Left lung (tissue), 10 donors: ENCODE results near the gene BLTP1. TPM values are rescaled to one million over a fixed set of nuclear protein-coding genes. Genes with fewer than 3 reads are reported as not detected.

Experiments used
- ATAC-seq: fragments of 200-7000 bp; cut with Tn5 transposase; one replicate; pipeline ENCODE4 v1.9.1; 2020; ENCODE audit warnings: moderate library complexity
- DNase-seq, 4 donors: peaks; one replicate each; pipeline ENCODE4 v3.0.0-alpha.2; 2013 to 2020
- H3K27ac ChIP-seq, 2 donors: fragments of 200-600 bp; sonication (generic) in 1 of 2; one replicate each; pipeline versions ENCODE4 v1.5.0 to v1.8.0; 2020 to 2021
- H3K27me3 ChIP-seq, 2 donors: fragments of 200-600 bp; sonication (generic) in 1 of 2; one replicate each; pipeline versions ENCODE4 v1.5.0 to v1.8.0; 2020 to 2021
- H3K36me3 ChIP-seq, 2 donors: fragments of 200-600 bp; sonication (generic) in 1 of 2; one replicate each; pipeline versions ENCODE4 v1.5.0 to v1.8.0; 2020 to 2021
- H3K4me1 ChIP-seq, 2 donors: fragments of 200-600 bp; one replicate each; pipeline ENCODE4 v1.8.0; 2021
- H3K4me3 ChIP-seq, 2 donors: fragments of 200-600 bp; sonication (generic) in 1 of 2; one replicate each; pipeline versions ENCODE4 v1.5.0 to v1.8.0; 2020 to 2021; ENCODE audit warnings: mild to moderate bottlenecking in 1 of 2
- H3K9me3 ChIP-seq, 2 donors: fragments of 200-600 bp; sonication (generic) in 1 of 2; one replicate each; pipeline versions ENCODE4 v1.5.0 to v1.8.0; 2020 to 2021
- CTCF ChIP-seq, 2 donors: fragments of 200-600 bp; sonication (generic) in 1 of 2; IDR thresholded peaks; one replicate each; pipeline versions ENCODE4 v1.5.0 to v1.8.0; 2021; ENCODE audit warnings: antibody characterized with exemption in 2 of 2
- intact Hi-C, 2 donors: fragments of 100-400 bp; cut with DNase I; formaldehyde crosslinking; loops; one replicate each; pipeline versions ENCODE4 v1.11.2 to v1.14.2; 2022
- polyA plus RNA-seq, 6 donors: library from polyadenylated mRNA; unstranded; fragments of 120-200 nt; gene quantifications; one replicate each; pipeline ENCODE4 v1.2.1, GENCODE V29; 2013; ENCODE audit not compliant: insufficient read length in 6 of 6
- total RNA-seq, 2 donors: library from RNA; stranded (reverse); fragmentation: NEBNext Ultra II Directional; extraction: Animal tissue kit (Norgen Biotek cat#: 25700); gene quantifications; one replicate each; pipeline ENCODE4 v1.2.1, GENCODE V29; 2021
- donor health status: DM: no; HTN: yes; CAD: no.
- donor health status: DM: no; HTN: no; CAD: no.

The BLTP1 gene
- total and polyA plus RNA-seq, 8 donors = 59.8 to 125 (median 105) TPM

- H3K27ac ChIP-seq = no peak overlapping the region
- H3K9me3 ChIP-seq = peaks cover 0 to 11% of the 10 kb centered on the region in 2 donors
- intact Hi-C loops = no loop called here
- no peaks in the 10 kb centered on the region for H3K36me3 ChIP-seq
- H3K27me3 ChIP-seq = no peaks in the 10 kb centered on the region
- DNase-seq (no peak), ATAC-seq (no peak)
- no peaks in the 10 kb centered on the region for H3K4me1 ChIP-seq
- H3K4me3 ChIP-seq = no peak overlapping the region
- TF ChIP-seq CTCF (IDR thresholded peaks at IDR 0.05) = no peak
These were observed 33.9 kb upstream of the BLTP1 start for GRCh38 chr4:122118243-122118642.

- intact Hi-C loops = no loop called here
- H3K4me3 ChIP-seq = no peak overlapping the region
- no peak for TF ChIP-seq CTCF (IDR thresholded peaks at IDR 0.05)
- H3K4me1 ChIP-seq = no peaks in the 10 kb centered on the region
- H3K27me3 ChIP-seq = no peaks in the 10 kb centered on the region
- H3K36me3 ChIP-seq = no peaks in the 10 kb centered on the region
- H3K9me3 ChIP-seq = peaks cover 0 to 20% of the 10 kb centered on the region in 2 donors
- no peak overlapping the region for H3K27ac ChIP-seq
- DNase-seq (peak in 1 of 4 donors; percentile 26), ATAC-seq (no peak)
These were observed 32.4 kb upstream of the BLTP1 start for GRCh38 chr4:122119739-122120138.

- Histone ChIP-seq H3K36me3 (no peaks in the 10 kb centered on the region), H3K27me3 (no peaks in the 10 kb centered on the region), H3K4me3 (no peak overlapping the region), H3K9me3 (peaks cover 0 to 20% of the 10 kb centered on the region in 2 donors), H3K27ac (no peak overlapping the region), H3K4me1 (no peaks in the 10 kb centered on the region)
- DNase-seq = no peak
- TF ChIP-seq CTCF (IDR thresholded peaks at IDR 0.05) = no peak
- intact Hi-C loops = no loop called here
- no peak for ATAC-seq
These were observed 30.5 kb upstream of the BLTP1 start for GRCh38 chr4:122121593-122121992.

GRCh38 chr4:122122083-122122482 lies 30.0 kb upstream of the BLTP1 start:
- intact Hi-C loops = no loop called here
- Histone ChIP-seq H3K4me1 (no peaks in the 10 kb centered on the region), H3K36me3 (no peaks in the 10 kb centered on the region), H3K27ac (no peak overlapping the region), H3K27me3 (no peaks in the 10 kb centered on the region), H3K9me3 (peaks cover 0 to 20% of the 10 kb centered on the region in 2 donors), H3K4me3 (no peak overlapping the region)
- ATAC-seq (no peak), DNase-seq (no peak)
- no peak for TF ChIP-seq CTCF (IDR thresholded peaks at IDR 0.05)

GRCh38 chr4:122129061-122129460 lies 23.1 kb upstream of the BLTP1 start:
- no peak overlapping the region for H3K27ac ChIP-seq
- no peak for TF ChIP-seq CTCF (IDR thresholded peaks at IDR 0.05)
- ATAC-seq = no peak
- DNase-seq = no peak
- intact Hi-C loops = no loop called here
- H3K27me3 ChIP-seq = no peaks in the 10 kb centered on the region
- H3K9me3 ChIP-seq = peaks cover 0 to 2% of the 10 kb centered on the region in 2 donors
- H3K4me3 ChIP-seq = no peak overlapping the region
- H3K4me1 ChIP-seq = no peaks in the 10 kb centered on the region
- H3K36me3 ChIP-seq = no peaks in the 10 kb centered on the region
